Activated CD4-positive, CD25-positive, alpha-beta regulatory T cell treated with anti-CD3 and anti-CD28 coated beads, Interleukin-2, amount 50 U/mL, for 16 hours (primary cell): ENCODE measurements around the gene CELF4.

Experiments used
- DNase-seq: peaks from one replicate; pipeline ENCODE4 v3.0.0-alpha.2; 2020; ENCODE audit warnings: low read depth, low spot score

The CELF4 gene

GRCh38 chr18:37391698-37392548, 173.7 kb downstream of the CELF4 start:
- no peak for DNase-seq

GRCh38 chr18:37391156-37391555, 174.4 kb downstream of the CELF4 start:
- DNase-seq = no peak

GRCh38 chr18:37390687-37391086, 174.9 kb downstream of the CELF4 start:
- no peak for DNase-seq

GRCh38 chr18:37389684-37390368, 175.8 kb downstream of the CELF4 start:
- no peak for DNase-seq

GRCh38 chr18:37389041-37389440, 176.6 kb downstream of the CELF4 start:
- no peak for DNase-seq

GRCh38 chr18:37388413-37388812, 177.2 kb downstream of the CELF4 start:
- no peak for DNase-seq

- DNase-seq = no peak
Measured at GRCh38 chr18:37385846-37386778, 179.5 kb downstream of the CELF4 start.

GRCh38 chr18:37383846-37384595, 181.6 kb downstream of the CELF4 start:
- DNase-seq = no peak

GRCh38 chr18:37383036-37383785, 182.4 kb downstream of the CELF4 start:
- no peak for DNase-seq

- DNase-seq = no peak
Measured at GRCh38 chr18:37381554-37381953, 184.0 kb downstream of the CELF4 start.

- no peak for DNase-seq
Measured at GRCh38 chr18:37380546-37381110, 185.0 kb downstream of the CELF4 start.

GRCh38 chr18:37378336-37379010, 187.1 kb downstream of the CELF4 start:
- DNase-seq = no peak

- no peak for DNase-seq
Measured at GRCh38 chr18:37375181-37375580, 190.4 kb downstream of the CELF4 start.

GRCh38 chr18:37368110-37368954, 197.3 kb downstream of the CELF4 start:
- DNase-seq = no peak

GRCh38 chr18:37364237-37364636, 201.4 kb downstream of the CELF4 start:
- DNase-seq = no peak

GRCh38 chr18:37362158-37362890, 203.3 kb downstream of the CELF4 start:
- DNase-seq = no peak

GRCh38 chr18:37361335-37362157, 204.1 kb downstream of the CELF4 start:
- DNase-seq = no peak
